ENCODE results near the gene MTCL1.

Gene MTCL1

DNA sequence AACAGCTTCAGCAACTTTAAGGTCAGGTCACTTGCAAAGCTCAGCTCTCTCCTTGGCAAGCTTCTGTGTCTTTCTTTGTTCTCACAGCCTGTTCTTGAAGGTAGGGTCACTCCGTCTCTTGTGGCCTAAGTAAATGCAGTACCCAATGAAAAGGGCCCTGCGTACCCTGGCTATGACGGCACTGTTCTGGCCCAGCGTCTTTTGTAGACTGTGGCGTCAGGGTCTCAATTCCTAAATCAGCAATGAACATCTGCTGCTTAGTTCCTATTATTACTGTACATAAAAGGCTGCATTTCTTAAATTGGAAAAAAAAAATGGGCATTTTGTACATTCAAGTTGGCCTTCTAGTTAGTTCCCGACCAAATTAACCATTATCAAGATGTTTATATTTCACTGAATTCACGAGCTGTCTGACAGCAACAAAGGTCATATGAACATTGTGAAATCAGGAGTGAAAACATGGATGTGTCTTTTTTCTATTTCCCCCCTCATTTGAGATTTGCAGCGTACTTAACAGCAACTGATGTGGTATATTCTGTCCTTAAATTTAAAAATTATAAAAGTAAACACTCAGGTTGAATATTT lies 17.0 kb upstream of the MTCL1 start:
- no peak for DNase-seq

- no peak for DNase-seq
Measured at GRCh38 chr18:8688816-8689215, 16.5 kb upstream of the MTCL1 start.

DNA sequence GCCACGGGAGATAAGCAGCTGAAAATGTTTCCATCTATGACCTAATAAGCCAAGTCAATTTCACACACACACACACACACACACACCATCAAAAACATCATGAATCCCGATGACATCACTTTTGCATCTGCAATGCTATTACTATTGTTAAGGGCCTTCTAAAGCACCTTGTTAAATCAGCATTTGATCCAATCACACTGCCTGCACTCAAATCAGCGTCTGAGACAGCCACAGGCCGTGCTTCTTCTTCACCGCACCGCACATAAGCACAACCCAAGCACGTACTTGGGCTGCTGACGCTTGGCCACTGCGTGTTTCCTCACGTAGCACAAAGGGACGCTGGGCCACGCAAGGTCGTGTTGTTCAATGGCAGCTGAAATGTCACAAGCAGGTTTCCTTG lies 15.8 kb upstream of the MTCL1 start:
- no peak for DNase-seq

DNA sequence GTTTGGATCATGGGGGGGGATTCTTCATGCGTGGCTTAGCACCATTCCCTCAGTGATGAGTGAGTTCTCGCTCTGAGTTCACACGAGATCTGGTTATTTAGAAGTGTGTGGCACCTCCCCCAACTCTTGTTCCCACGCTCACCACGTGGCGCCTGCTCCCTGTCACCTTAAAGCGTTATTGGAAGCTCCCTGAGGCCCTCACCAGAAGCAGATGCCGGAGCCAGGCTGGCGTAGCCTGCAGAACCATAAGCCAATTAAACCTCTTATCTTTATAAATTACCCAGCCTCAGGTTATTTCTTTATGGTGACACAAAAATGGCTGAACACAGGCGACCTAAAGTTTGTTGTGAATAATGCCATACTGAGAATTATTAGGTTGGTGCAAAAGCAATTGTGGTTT lies 10.5 kb upstream of the MTCL1 start:
- DNase-seq, result no peak

DNA sequence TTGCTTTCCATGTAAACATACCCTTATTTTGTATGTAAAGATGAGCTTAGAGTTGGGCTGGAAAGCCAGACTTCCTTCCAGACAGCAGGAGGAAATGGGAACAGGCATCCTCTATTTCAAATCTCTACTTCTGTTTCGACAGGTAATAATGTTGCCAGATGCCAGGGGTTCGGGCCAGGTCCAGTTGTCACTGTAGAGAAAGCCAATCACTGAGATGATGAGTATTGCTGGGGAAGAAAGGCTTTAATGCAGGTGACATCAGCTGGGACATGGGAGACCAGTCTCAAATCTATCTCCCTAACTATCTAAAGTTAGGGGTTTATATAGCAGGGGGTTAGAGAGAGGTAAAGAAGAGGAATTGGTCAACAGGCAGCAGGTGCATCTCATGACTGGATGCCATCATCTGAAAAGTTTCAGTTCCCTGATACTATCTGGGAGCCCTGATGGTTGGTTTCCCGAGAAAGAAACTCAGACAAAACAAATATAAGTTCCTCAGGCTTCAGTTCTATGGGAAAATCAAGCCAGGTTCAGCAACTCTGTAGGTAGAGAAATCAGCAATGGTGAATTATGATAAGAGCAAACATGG lies 9.3 kb upstream of the MTCL1 start:
- DNase-seq, result no peak

GRCh38 chr18:8696749-8697211 lies 8.6 kb upstream of the MTCL1 start:
- peak; percentile 35 for DNase-seq

GRCh38 chr18:8699126-8699525 lies 6.2 kb upstream of the MTCL1 start:
- DNase-seq, result no peak

DNA sequence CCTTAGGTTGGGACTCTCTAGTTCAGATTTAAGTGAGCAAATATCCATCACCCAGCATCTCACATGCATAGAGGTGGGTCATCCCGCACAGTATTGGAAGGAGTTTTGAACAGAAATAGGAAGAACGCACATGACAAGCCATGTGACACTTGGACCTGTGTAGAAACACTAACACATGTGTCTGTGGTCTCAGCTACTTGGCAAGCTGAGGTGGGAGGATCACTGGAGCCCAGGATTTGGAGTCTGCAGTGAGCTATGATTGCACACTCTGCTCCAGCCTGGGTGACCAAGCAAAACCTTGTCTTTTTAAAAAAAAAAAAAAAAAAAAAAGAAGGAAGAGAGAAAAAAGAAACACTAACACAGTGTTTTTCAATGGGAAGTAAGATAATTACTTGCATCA lies 5.4 kb upstream of the MTCL1 start:
- DNase-seq, result no peak

DNA sequence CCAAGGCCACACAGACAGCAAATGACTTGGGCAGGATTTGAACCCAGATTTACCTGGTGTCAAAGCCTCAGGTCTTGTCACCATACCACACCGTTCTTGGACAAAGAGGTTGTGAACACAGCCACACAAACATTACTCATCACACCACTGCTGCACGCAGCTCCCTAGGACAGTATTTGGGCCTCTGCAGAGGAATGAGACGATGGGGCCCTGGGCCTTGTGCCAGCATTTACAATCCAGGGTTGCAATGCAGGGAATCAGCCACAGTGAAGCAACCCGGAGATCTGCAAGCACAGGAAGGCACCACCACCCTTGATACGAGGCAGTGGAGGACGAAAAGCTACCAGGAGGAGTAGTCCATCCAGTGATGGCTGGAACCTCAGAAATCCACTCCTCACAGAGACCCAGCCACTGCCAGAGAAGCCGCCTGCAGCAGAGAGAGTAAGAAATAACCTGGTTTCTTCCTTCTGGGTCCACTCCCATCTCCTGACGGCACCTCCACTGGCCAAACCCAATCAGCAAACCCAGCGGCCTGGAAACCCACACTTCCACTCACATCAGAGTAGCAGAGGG lies 3.7 kb upstream of the MTCL1 start:
- DNase-seq, result no peak

GRCh38 chr18:8702668-8703067 lies 2.7 kb upstream of the MTCL1 start:
- no peak for DNase-seq

GRCh38 chr18:8703092-8703709 lies 2.2 kb upstream of the MTCL1 start:
- DNase-seq, result no peak

- DNase-seq, result no peak
Measured at GRCh38 chr18:8703781-8704301, 1.5 kb upstream of the MTCL1 start.

DNA sequence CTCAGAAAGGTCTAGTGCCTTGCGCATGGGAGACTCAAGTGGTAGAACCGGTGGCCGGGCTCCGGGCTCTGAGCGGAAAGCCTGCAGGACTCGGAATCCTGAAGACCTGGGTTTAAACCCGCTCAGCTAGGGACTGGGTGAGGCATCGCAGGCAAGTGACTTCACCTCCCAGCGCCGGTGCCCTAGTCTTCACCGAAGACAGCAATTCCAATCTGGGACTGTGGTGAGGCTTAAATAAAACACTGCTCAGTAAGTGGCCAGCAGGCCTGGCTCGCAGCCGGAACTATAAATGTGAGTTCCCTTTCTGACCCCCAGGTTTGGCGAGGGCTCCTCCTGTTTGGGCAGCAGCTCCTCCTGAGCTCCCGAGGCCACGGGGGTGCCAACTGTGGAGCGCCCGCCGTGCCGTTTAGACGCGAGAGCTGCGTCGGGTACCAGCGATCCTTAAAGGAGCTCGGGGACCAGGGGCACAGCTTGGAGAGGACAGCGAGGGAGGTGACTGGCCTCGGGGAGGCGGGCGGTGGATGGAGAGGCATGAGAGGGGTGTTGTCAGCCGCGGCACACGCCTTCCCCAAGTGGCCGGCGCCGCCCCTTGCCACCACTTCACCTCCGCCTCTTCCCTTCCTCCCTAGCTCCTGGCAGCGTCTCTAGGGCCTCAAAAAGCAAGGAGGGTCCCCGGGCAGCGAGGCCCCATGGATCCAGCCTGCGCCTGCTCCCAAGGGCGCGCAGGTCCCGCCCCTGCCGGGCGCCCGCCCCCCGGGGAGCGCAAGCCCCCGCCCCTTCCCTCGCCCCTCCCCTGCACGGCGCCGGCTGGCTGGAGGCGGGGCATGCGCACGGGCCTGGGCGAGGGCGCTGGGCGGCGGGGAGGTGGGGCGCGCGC lies 757 bp upstream of the MTCL1 start:
- peak; percentile 84 for DNase-seq

GRCh38 chr18:8705961-8706790 lies 820 bp downstream of the MTCL1 start:
- DNase-seq, result no peak

DNA sequence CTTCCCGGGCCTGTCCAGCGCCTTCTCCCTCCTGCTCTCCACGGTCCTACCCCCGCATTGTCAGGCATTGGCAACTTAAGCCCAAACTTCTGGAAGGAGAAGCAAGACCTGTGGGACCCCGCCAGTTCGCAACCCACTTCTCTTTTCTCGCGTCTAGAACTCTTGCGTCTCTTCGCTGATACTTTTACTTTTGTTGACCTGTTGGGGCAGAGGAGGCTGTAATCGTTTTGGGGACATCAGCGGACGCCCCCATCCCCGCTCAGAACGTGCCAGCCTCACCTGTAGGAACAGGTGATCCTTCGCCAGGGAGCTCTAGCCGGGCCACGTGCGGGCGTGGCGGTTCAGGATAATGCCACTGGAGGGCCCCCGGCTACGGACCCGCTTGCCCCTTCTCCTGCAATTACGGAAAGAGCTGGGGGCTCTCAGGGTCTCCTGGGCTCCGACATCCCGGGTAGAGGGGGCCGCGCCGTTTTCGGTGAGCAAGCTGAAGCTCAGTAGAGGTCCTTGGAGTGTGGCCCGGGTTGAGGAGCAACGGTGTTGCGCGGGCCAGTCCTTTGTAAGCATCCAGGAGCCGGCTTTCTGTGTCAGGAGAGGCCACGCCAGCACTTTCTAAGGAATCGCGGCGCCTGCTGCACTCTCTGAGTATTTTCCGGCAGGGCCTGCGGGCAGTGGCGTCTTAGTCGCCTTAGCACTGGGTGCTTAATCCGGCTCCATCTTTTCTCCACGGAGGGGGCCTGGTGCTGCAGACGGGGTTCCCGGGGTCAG lies 1.6 kb downstream of the MTCL1 start:
- peak; percentile 45 for DNase-seq

- DNase-seq, result no peak
Measured at GRCh38 chr18:8707556-8708300, 2.4 kb downstream of the MTCL1 start.

DNA sequence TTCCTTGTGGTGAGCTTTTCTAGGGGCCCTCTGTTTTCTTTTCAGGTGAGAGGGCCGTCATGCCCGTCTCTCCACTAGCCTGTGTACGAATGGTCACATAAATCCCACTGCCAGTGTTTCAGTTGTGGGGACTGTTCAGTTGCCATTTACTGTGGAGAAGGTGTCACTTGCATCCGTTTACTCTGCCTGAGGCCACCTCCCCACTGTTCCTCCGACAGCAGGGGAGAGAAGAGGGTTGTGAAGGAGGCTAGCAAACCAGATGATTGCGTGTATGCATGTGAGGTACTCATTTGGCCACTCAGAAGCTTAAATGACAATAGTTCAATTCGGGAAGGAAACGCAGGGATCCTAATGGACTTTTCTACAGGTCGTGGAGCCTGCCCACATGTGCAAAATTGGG lies 3.3 kb downstream of the MTCL1 start:
- DNase-seq, result no peak

DNA sequence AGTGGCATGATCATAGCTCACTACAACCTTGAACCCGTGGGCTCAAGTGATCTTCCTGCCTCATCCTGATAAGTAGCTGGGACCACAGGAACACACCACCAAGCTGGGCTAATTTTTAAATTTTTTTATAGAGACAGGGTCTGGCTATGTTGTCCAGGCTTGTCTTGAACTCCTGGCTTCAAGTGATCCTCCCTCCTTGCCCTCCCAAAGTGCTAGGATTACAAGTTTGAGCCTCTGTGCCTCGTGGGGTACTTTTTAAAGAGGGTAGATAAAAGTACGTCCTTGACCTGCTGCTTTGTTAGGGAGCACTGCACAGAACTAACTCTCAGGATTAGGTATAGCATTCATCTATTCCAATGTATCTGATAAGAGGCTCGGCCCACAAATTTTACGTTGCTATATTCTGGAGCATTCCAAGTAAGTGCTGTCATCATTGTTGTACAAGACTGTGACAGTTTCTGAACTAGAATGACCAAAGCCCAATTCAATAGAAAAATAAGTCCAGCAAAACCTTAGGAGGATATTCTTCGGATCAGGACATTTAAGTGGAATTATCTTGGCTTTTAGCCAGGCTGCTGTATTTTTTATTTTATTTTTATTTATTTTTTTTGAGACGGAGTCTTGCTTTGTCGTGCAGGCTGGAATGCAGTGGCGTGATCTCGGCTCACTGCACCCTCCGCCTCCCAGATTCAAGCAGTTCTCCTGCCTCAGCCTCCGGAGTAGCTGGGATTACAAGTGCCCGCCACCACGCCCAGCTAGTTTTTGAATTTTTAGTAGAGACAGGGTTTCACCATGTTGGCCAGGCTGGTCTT lies 4.1 kb downstream of the MTCL1 start:
- no peak for DNase-seq

- no peak for DNase-seq
Measured at GRCh38 chr18:8711736-8712135, 6.4 kb downstream of the MTCL1 start.

GRCh38 chr18:8713691-8714090 lies 8.3 kb downstream of the MTCL1 start:
- DNase-seq, result no peak

Measured in NCI-H1436 (cell line).